SU-DHL-6 (cell line): ENCODE data around the gene NTSR1.

Source experiments
- H2AFZ ChIP-seq: fragments of 200-600 bp; sonication (generic); 2 replicates; pipeline ENCODE4 v1.6.1; 2014; ENCODE audit warnings: low read depth, mild to moderate bottlenecking, moderate library complexity, mixed read lengths, antibody characterized with exemption, low read length; ENCODE audit not compliant: severe bottlenecking
- H3F3A ChIP-seq: fragments of 200-600 bp; shearing (Covaris generic); 2 replicates; pipeline ENCODE4 v1.6.0; 2016; ENCODE audit warnings: antibody characterized with exemption, mild to moderate bottlenecking; ENCODE audit not compliant: insufficient read depth
- H3K27ac ChIP-seq: fragments of 200-600 bp; sonication (generic); 2 replicates; pipeline ENCODE4 v1.5.1; 2016; ENCODE audit warnings: low read depth, mild to moderate bottlenecking, low read length, moderate library complexity, mixed read lengths
- H3K27me3 ChIP-seq: fragments of 200-600 bp; sonication (generic), shearing (Covaris generic); 2 replicates; pipeline ENCODE4 v1.6.0; 2014; ENCODE audit warnings: mild to moderate bottlenecking, low read length
- H3K36me3 ChIP-seq: fragments of 200-600 bp; sonication (generic); 2 replicates; pipeline ENCODE4 v1.6.1; 2014; ENCODE audit warnings: mild to moderate bottlenecking, low read length, mixed read lengths
- H3K4me2 ChIP-seq: fragments of 300-600, 200-600 bp; shearing (Covaris generic), sonication (generic); 2 replicates; pipeline ENCODE4 v1.6.0; 2014; ENCODE audit warnings: low read length, low read depth, mild to moderate bottlenecking; ENCODE audit not compliant: poor library complexity, severe bottlenecking
- H3K4me3 ChIP-seq: fragments of 200-600 bp; sonication (generic); 2 replicates; pipeline ENCODE4 v1.5.1; 2014; ENCODE audit warnings: antibody characterized with exemption, low read length, mild to moderate bottlenecking, mixed read lengths; ENCODE audit not compliant: insufficient read depth, poor library complexity, severe bottlenecking
- H3K79me2 ChIP-seq: fragments of 200-600 bp; sonication (generic); 2 replicates; pipeline ENCODE4 v1.6.1; 2014; ENCODE audit warnings: mild to moderate bottlenecking, low read length, moderate library complexity; ENCODE audit not compliant: insufficient read depth
- H3K9ac ChIP-seq: fragments of 200-600 bp; sonication (generic); 2 replicates; pipeline ENCODE4 v1.7.0; 2014; ENCODE audit warnings: mild to moderate bottlenecking, low read length
- H3K9me2 ChIP-seq: fragments of 200-600 bp; sonication (generic); replicated peaks from 2 replicates; pipeline ENCODE4 v1.6.1; 2014; ENCODE audit warnings: low read length; ENCODE audit not compliant: insufficient read depth
- H3K9me3 ChIP-seq: fragments of 200-600 bp; sonication (generic); 2 replicates; pipeline ENCODE4 v1.6.1; 2014; ENCODE audit warnings: low read length, mixed read lengths; ENCODE audit not compliant: insufficient read depth
- H4K20me1 ChIP-seq: fragments of 200-600 bp; sonication (generic); 2 replicates; pipeline ENCODE4 v1.6.1; 2014; ENCODE audit warnings: low read depth, mild to moderate bottlenecking, antibody characterized with exemption, low read length, moderate library complexity, mixed read lengths
- CTCF ChIP-seq: fragments of 200-600 bp; sonication (generic); IDR thresholded peaks from one replicate; pipeline ENCODE4 v1.5.1; 2017; ENCODE audit warnings: antibody characterized with exemption, mild to moderate bottlenecking, low read length, moderate library complexity; ENCODE audit not compliant: insufficient read depth, poor library complexity, severe bottlenecking
- EZH2phosphoT487 ChIP-seq: fragments of 200-600 bp; sonication (generic), shearing (Covaris generic); conservative IDR thresholded peaks from 2 replicates; pipeline ENCODE4 v1.6.1; 2018; ENCODE audit warnings: mild to moderate bottlenecking, antibody characterized with exemption, low read length, moderate library complexity, mixed read lengths

NTSR1 gene

DNA sequence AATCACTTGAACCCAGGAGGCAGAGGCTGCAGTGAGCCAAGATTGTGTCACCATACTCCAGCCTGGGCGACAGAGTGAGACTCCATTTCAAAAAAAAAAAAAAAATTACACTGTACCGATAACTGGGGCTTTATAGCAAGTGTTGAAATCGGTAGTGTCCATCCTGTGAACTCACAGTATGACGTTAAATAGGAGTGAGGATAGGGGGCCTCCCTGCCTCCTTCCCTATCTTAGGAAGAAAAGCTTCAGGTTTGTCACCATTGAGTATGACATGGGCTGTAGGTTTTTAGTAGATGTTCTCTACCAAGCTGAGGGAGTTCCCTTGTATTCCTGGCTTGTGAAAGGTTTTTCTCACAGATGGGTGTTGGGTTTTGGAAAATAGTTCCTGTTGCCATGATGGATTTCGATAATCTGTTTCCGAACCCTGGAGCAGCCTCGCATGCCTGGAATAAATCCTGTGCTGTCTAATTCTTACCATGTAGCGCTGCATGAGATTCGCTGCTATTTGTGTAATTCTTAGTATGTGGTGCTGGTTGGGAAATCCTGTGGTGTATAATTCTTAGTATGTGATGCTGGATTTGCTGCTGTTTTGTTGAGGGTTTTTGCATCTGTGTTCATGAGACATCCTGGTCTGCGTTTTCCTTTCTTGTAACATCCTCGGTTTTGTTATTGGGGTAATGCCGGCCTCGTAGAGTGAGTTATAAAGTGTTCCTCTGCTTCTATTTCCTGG, 23.6 kb downstream of the NTSR1 start:
- no peaks in the 10 kb centered on the region for H3K36me3 ChIP-seq
- no peak for TF ChIP-seq CTCF
- TF ChIP-seq EZH2phosphoT487, result no peak
- H4K20me1 ChIP-seq, result no peaks in the 10 kb centered on the region
- H3K9me2 ChIP-seq, result no peaks in the 10 kb centered on the region
- H3K4me3 ChIP-seq, result no peak overlapping the region
- H2AFZ ChIP-seq, result no peak overlapping the region
- H3K9me3 ChIP-seq, result no peaks in the 10 kb centered on the region
- no peak overlapping the region for H3K4me2 ChIP-seq
- no peaks in the 10 kb centered on the region for H3K27me3 ChIP-seq
- no peaks in the 10 kb centered on the region for H3K79me2 ChIP-seq
- H3K27ac ChIP-seq, result no peak overlapping the region
- no peaks in the 10 kb centered on the region for H3F3A ChIP-seq
- no peak overlapping the region for H3K9ac ChIP-seq

GRCh38 chr20:62732842-62733525, 24.3 kb downstream of the NTSR1 start:
- Histone ChIP-seq H3K36me3 (no peaks in the 10 kb centered on the region), H3K79me2 (no peaks in the 10 kb centered on the region), H3K27me3 (no peaks in the 10 kb centered on the region), H2AFZ (no peak overlapping the region), H3K27ac (no peak overlapping the region), H3K9me2 (no peaks in the 10 kb centered on the region), H4K20me1 (no peaks in the 10 kb centered on the region), H3F3A (no peaks in the 10 kb centered on the region), H3K9ac (no peak overlapping the region), H3K9me3 (no peaks in the 10 kb centered on the region), H3K4me2 (no peak overlapping the region), H3K4me3 (no peak overlapping the region)
- TF ChIP-seq EZH2phosphoT487 (no peak), CTCF (no peak)

GRCh38 chr20:62733526-62733842, 24.8 kb downstream of the NTSR1 start:
- no peak overlapping the region for H2AFZ ChIP-seq
- H3F3A ChIP-seq, result no peaks in the 10 kb centered on the region
- H3K4me2 ChIP-seq, result no peak overlapping the region
- H3K9me3 ChIP-seq, result no peaks in the 10 kb centered on the region
- no peaks in the 10 kb centered on the region for H3K36me3 ChIP-seq
- H3K9ac ChIP-seq, result no peak overlapping the region
- no peaks in the 10 kb centered on the region for H3K79me2 ChIP-seq
- no peaks in the 10 kb centered on the region for H3K9me2 ChIP-seq
- H3K4me3 ChIP-seq, result no peak overlapping the region
- no peaks in the 10 kb centered on the region for H3K27me3 ChIP-seq
- H4K20me1 ChIP-seq, result no peaks in the 10 kb centered on the region
- TF ChIP-seq CTCF (no peak), EZH2phosphoT487 (no peak)
- no peak overlapping the region for H3K27ac ChIP-seq
